ENCODE measurements around the gene YAE1. TPM values are rescaled to one million over a fixed set of nuclear protein-coding genes. Genes with fewer than 3 reads are reported as not detected.

The YAE1 gene
- total RNA-seq, 1 donor from 2014 or later: 16.5 TPM

GRCh38 chr7:39614299-39614698 is 48.1 kb downstream of the YAE1 start:
- no peak for DNase-seq
- Histone ChIP-seq H3K27ac (no peak overlapping the region), H3K27me3 (no peaks in the 10 kb centered on the region), H3K4me3 (no peak overlapping the region), H3K9me3 (no peaks in the 10 kb centered on the region), H3K4me1 (no peaks in the 10 kb centered on the region), H3K36me3 (no peaks in the 10 kb centered on the region)
- intact Hi-C loops (cut with DNase I): no loop called here
- TF ChIP-seq CTCF (IDR thresholded peaks at IDR 0.05): no peak
- ATAC-seq: no peak

GRCh38 chr7:39615350-39615975 is 49.3 kb downstream of the YAE1 start:
- ATAC-seq (no peak), DNase-seq (no peak)
- H3K4me3 ChIP-seq: no peak overlapping the region
- intact Hi-C loops (cut with DNase I): no loop called here
- H3K27ac ChIP-seq: no peak overlapping the region
- H3K4me1 ChIP-seq: no peaks in the 10 kb centered on the region
- TF ChIP-seq CTCF (IDR thresholded peaks at IDR 0.05): no peak
- no peaks in the 10 kb centered on the region for H3K36me3 ChIP-seq
- no peaks in the 10 kb centered on the region for H3K27me3 ChIP-seq
- no peaks in the 10 kb centered on the region for H3K9me3 ChIP-seq

- no peaks in the 10 kb centered on the region for H3K27me3 ChIP-seq
- no peaks in the 10 kb centered on the region for H3K9me3 ChIP-seq
- TF ChIP-seq CTCF (IDR thresholded peaks at IDR 0.05): no peak
- no peak for DNase-seq
- no peak for ATAC-seq
- no peaks in the 10 kb centered on the region for H3K4me1 ChIP-seq
- H3K4me3 ChIP-seq: no peak overlapping the region
- no peaks in the 10 kb centered on the region for H3K36me3 ChIP-seq
- intact Hi-C loops (cut with DNase I): no loop called here
- H3K27ac ChIP-seq: no peak overlapping the region
These were observed 49.9 kb downstream of the YAE1 start for GRCh38 chr7:39616138-39616537.

GRCh38 chr7:39617005-39617404 is 50.8 kb downstream of the YAE1 start:
- TF ChIP-seq CTCF (IDR thresholded peaks at IDR 0.05): no peak
- no peak for ATAC-seq
- intact Hi-C loops (cut with DNase I): no loop called here
- H3K36me3 ChIP-seq: no peaks in the 10 kb centered on the region
- no peak for DNase-seq
- H3K4me3 ChIP-seq: no peak overlapping the region
- no peak overlapping the region for H3K27ac ChIP-seq
- H3K4me1 ChIP-seq: no peaks in the 10 kb centered on the region
- no peaks in the 10 kb centered on the region for H3K27me3 ChIP-seq
- H3K9me3 ChIP-seq: no peaks in the 10 kb centered on the region

GRCh38 chr7:39618868-39619267 is 52.7 kb downstream of the YAE1 start:
- Histone ChIP-seq H3K36me3 (no peaks in the 10 kb centered on the region), H3K27me3 (no peaks in the 10 kb centered on the region), H3K27ac (no peak overlapping the region), H3K4me3 (no peak overlapping the region), H3K4me1 (no peaks in the 10 kb centered on the region), H3K9me3 (no peaks in the 10 kb centered on the region)
- no peak for TF ChIP-seq CTCF (IDR thresholded peaks at IDR 0.05)
- ATAC-seq (no peak), DNase-seq (no peak)
- intact Hi-C loops (cut with DNase I): no loop called here

GRCh38 chr7:39620486-39620885 is 54.3 kb downstream of the YAE1 start:
- no peaks in the 10 kb centered on the region for H3K36me3 ChIP-seq
- H3K9me3 ChIP-seq: no peaks in the 10 kb centered on the region
- no peak overlapping the region for H3K27ac ChIP-seq
- intact Hi-C loops (cut with DNase I): no loop called here
- H3K4me3 ChIP-seq: no peak overlapping the region
- DNase-seq (no peak), ATAC-seq (no peak)
- no peaks in the 10 kb centered on the region for H3K27me3 ChIP-seq
- TF ChIP-seq CTCF (IDR thresholded peaks at IDR 0.05): no peak
- H3K4me1 ChIP-seq: peaks cover 8% of the 10 kb centered on the region

Measured in upper lobe of right lung (tissue), 1 donor.